Vagina (tissue), 2 donors: Measurements from ENCODE around the gene KRT73. TPM values are rescaled to one million over a fixed set of nuclear protein-coding genes. Genes with fewer than 3 reads are reported as not detected.

Source experiments
- DNase-seq, 2 donors: peaks; one replicate each; pipeline ENCODE4 v3.0.0-alpha.2; 2017; ENCODE audit errors: extremely low spot score in 2 of 2
- H3K27ac ChIP-seq: fragments of 200-600 bp; sonication (generic); one replicate; pipeline ENCODE4 v1.5.1; 2019
- H3K27me3 ChIP-seq: fragments of 200-600 bp; sonication (generic); one replicate; pipeline ENCODE4 v1.5.1; 2019
- H3K36me3 ChIP-seq, 2 donors: fragments of 200-600 bp; sonication (generic); one replicate each; pipeline ENCODE4 v1.5.1; 2017 to 2019
- H3K4me1 ChIP-seq: fragments of 200-600 bp; sonication (generic); one replicate; pipeline ENCODE4 v1.5.1; 2019
- H3K4me3 ChIP-seq, 2 donors: fragments of 200-600 bp; sonication (generic); 1 replicate in 1 of 2; 2 replicates in 1 of 2; pipeline ENCODE4 v1.5.1; 2016 to 2019
- H3K9me3 ChIP-seq: fragments of 200-600 bp; sonication (generic); one replicate; pipeline ENCODE4 v1.5.1; 2019
- CTCF ChIP-seq, 3 experiments: fragments of 450-650 bp in 2 of 3; fragments of 200-600 bp in 1 of 3; sonication (generic) in 1 of 3; IDR thresholded peaks; one replicate each; pipeline ENCODE4 v1.5.1; 2017 to 2019; ENCODE audit warnings: antibody characterized with exemption in 3 of 3, mild to moderate bottlenecking in 2 of 3, moderate library complexity in 2 of 3
- POLR2A ChIP-seq, 2 donors: fragments of 450-650 bp; IDR thresholded peaks; one replicate each; pipeline ENCODE4 v1.6.1; 2017; ENCODE audit warnings: antibody characterized with exemption in 2 of 2, mild to moderate bottlenecking in 2 of 2, moderate library complexity in 2 of 2
- POLR2AphosphoS5 ChIP-seq, 2 donors: sonication (generic); formaldehyde crosslinking; IDR thresholded peaks; one replicate each; pipeline ENCODE4 v1.9.0; 2017; ENCODE audit warnings: antibody characterized with exemption in 2 of 2, mild to moderate bottlenecking in 2 of 2, low read depth in 1 of 2; ENCODE audit not compliant: insufficient read depth in 1 of 2
- intact Hi-C: fragments of 100-400 bp; cut with DNase I; formaldehyde crosslinking; loops from one replicate; pipeline ENCODE4 v1.15.1; 2023
- total RNA-seq: library from RNA; depleted of rRNA; stranded (reverse); fragments of >200 nt; gene quantifications from one replicate; pipeline ENCODE4 v1.2.3, GENCODE V29; 2016

The KRT73 gene
- total RNA-seq, 1 donor from 2014 or later = not detected

GRCh38 chr12:52603314-52603713, 15.0 kb downstream of the KRT73 start:
- Histone ChIP-seq H3K4me1 (no peaks in the 10 kb centered on the region), H3K4me3 (no peak overlapping the region), H3K27ac (no peak overlapping the region), H3K27me3 (no peaks in the 10 kb centered on the region), H3K36me3 (no peaks in the 10 kb centered on the region), H3K9me3 (no peaks in the 10 kb centered on the region)
- intact Hi-C loops = no loop called here
- TF ChIP-seq POLR2A (IDR thresholded peaks at IDR 0.05) = no peak
- DNase-seq = peak in 1 of 2 donors; percentile 52

- no peak overlapping the region for H3K27ac ChIP-seq
- no peaks in the 10 kb centered on the region for H3K27me3 ChIP-seq
- no peaks in the 10 kb centered on the region for H3K9me3 ChIP-seq
- intact Hi-C loops = no loop called here
- H3K4me3 ChIP-seq = no peak overlapping the region
- peak in 1 of 2 donors; percentile 81 for DNase-seq
- TF ChIP-seq POLR2A (IDR thresholded peaks at IDR 0.05) (no peak), CTCF (IDR thresholded peaks at IDR 0.05) (no peak), POLR2AphosphoS5 (IDR thresholded peaks at IDR 0.05; ENCODE audit: insufficient read depth in 1 of 2, low read depth in 1 of 2) (no peak)
- H3K4me1 ChIP-seq = no peaks in the 10 kb centered on the region
- H3K36me3 ChIP-seq = no peaks in the 10 kb centered on the region
Observed at GRCh38 chr12:52602552-52602951, 15.8 kb downstream of the KRT73 start.

- Histone ChIP-seq H3K4me1 (no peaks in the 10 kb centered on the region), H3K27ac (no peak overlapping the region), H3K9me3 (no peaks in the 10 kb centered on the region), H3K27me3 (no peaks in the 10 kb centered on the region), H3K4me3 (no peak overlapping the region), H3K36me3 (no peaks in the 10 kb centered on the region)
- TF ChIP-seq POLR2A (IDR thresholded peaks at IDR 0.05) = no peak
- no peak for TF ChIP-seq POLR2AphosphoS5 (IDR thresholded peaks at IDR 0.05; ENCODE audit: insufficient read depth in 1 of 2, low read depth in 1 of 2)
- TF ChIP-seq CTCF (IDR thresholded peaks at IDR 0.05) = no peak
- intact Hi-C loops = no loop called here
- peak in 1 of 2 donors; percentile 64 for DNase-seq
Observed at GRCh38 chr12:52601671-52602070, 16.7 kb downstream of the KRT73 start.

- TF ChIP-seq CTCF (IDR thresholded peaks at IDR 0.05) (no peak), POLR2AphosphoS5 (IDR thresholded peaks at IDR 0.05; ENCODE audit: insufficient read depth in 1 of 2, low read depth in 1 of 2) (no peak), POLR2A (IDR thresholded peaks at IDR 0.05) (no peak)
- Histone ChIP-seq H3K27me3 (no peaks in the 10 kb centered on the region), H3K36me3 (no peaks in the 10 kb centered on the region), H3K9me3 (no peaks in the 10 kb centered on the region), H3K4me3 (no peak within 1 kb of the TSS), H3K27ac (no peak within 1 kb of the TSS), H3K4me1 (no peaks in the 10 kb centered on the region)
- peak in 1 of 2 donors; percentile 40 for DNase-seq
- intact Hi-C loops = no loop called here
Observed at GRCh38 chr12:52600941-52601481, 17.3 kb downstream of the KRT73 start, which contains the start of gene KRT72. TSS of gene KRT72 (minus strand) at chr12:52601463. CDS start at chr12:52601452, 11 bp downstream.

GRCh38 chr12:52600475-52600874, 17.9 kb downstream of the KRT73 start:
- Histone ChIP-seq H3K27ac (no peak overlapping the region), H3K36me3 (no peaks in the 10 kb centered on the region), H3K4me3 (no peak overlapping the region), H3K9me3 (no peaks in the 10 kb centered on the region), H3K27me3 (no peaks in the 10 kb centered on the region), H3K4me1 (no peaks in the 10 kb centered on the region)
- intact Hi-C loops = no loop called here
- TF ChIP-seq CTCF (IDR thresholded peaks at IDR 0.05) (no peak), POLR2A (IDR thresholded peaks at IDR 0.05) (no peak), POLR2AphosphoS5 (IDR thresholded peaks at IDR 0.05; ENCODE audit: insufficient read depth in 1 of 2, low read depth in 1 of 2) (no peak)
- peak; percentile 40 for DNase-seq
